ENCODE measurements around the gene TSPAN3. TPM values are rescaled to one million over a fixed set of nuclear protein-coding genes. Genes with fewer than 3 reads are reported as not detected.

The TSPAN3 gene
- total RNA-seq, 2 experiments from 2014 or later = 14.7 to 15.5 TPM

DNA sequence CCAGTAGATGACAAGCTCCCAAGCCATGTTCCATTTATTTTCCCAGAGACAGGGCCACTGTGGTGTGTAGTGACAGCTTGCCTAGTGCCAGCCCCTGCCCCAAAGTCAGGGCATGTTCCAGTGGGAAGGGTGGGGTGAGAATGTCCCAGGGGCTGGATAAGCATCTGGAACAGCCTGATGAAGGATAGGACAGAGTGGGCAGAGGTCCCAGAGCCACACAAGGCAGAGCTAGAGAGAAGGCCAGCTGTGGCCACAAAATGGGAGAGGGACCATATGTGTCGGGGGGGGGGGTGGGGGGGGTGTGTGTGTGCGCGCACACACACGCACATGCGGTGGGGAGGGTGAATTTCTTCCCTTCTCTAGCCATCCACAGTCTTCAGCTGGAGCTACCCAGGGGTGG lies 27.0 kb upstream of the TSPAN3 start:
- DNase-seq = no peak
- ATAC-seq (ENCODE audit: poor library complexity) = no peak
- H3K4me1 ChIP-seq (ENCODE audit: insufficient read depth, low read length) = no peaks in the 10 kb centered on the region
- no peaks in the 10 kb centered on the region for H3K36me3 ChIP-seq (ENCODE audit: insufficient read depth, low read length)
- H3K27ac ChIP-seq (ENCODE audit: low read depth in 1 of 2, low read length in 2 of 2) = no peak overlapping the region
- H3K36me3 Mint-ChIP-seq (ENCODE audit: low read depth) = no peaks in the 10 kb centered on the region
- H3K4me1 Mint-ChIP-seq (ENCODE audit: low read depth) = no peaks in the 10 kb centered on the region
- intact Hi-C loops (cut with DNase I, micrococcal nuclease) = no loop called here
- H3K27ac Mint-ChIP-seq = no peak overlapping the region
- no peak overlapping the region for H3K4me3 Mint-ChIP-seq
- peaks cover 0 to 3% of the 10 kb centered on the region in 2 experiments for H3K27me3 ChIP-seq (ENCODE audit: control insufficient read depth in 1 of 2, insufficient read depth in 2 of 2, low read length in 2 of 2)
- H3K4me3 ChIP-seq (ENCODE audit: low read length) = no peak overlapping the region
- POLR2A ChIA-PET = no interaction called here
- TF ChIP-seq CTCF (IDR thresholded peaks at IDR 0.05) = no peak
- H3K9me3 ChIP-seq (ENCODE audit: control insufficient read depth in 1 of 2, insufficient read depth in 1 of 2, low read length in 2 of 2) = no peaks in the 10 kb centered on the region
- CTCF ChIA-PET = no interaction called here
- H3K9me3 Mint-ChIP-seq = no peaks in the 10 kb centered on the region
- H3K27me3 Mint-ChIP-seq = no peaks in the 10 kb centered on the region

- Histone ChIP-seq H3K27me3 (ENCODE audit: control insufficient read depth in 1 of 2, insufficient read depth in 2 of 2, low read length in 2 of 2) (peaks cover 0 to 3% of the 10 kb centered on the region in 2 experiments), H3K4me1 (ENCODE audit: insufficient read depth, low read length) (no peaks in the 10 kb centered on the region), H3K36me3 (ENCODE audit: insufficient read depth, low read length) (no peaks in the 10 kb centered on the region), H3K27ac (ENCODE audit: low read depth in 1 of 2, low read length in 2 of 2) (no peak overlapping the region), H3K4me3 (ENCODE audit: low read length) (no peak overlapping the region), H3K9me3 (ENCODE audit: control insufficient read depth in 1 of 2, insufficient read depth in 1 of 2, low read length in 2 of 2) (no peaks in the 10 kb centered on the region)
- DNase-seq (no peak), ATAC-seq (ENCODE audit: poor library complexity) (no peak)
- H3K4me1 Mint-ChIP-seq (ENCODE audit: low read depth) = no peaks in the 10 kb centered on the region
- no peaks in the 10 kb centered on the region for H3K27me3 Mint-ChIP-seq
- intact Hi-C loops (cut with DNase I, micrococcal nuclease) = no loop called here
- TF ChIP-seq CTCF (IDR thresholded peaks at IDR 0.05) = no peak
- no peak overlapping the region for H3K27ac Mint-ChIP-seq
- no peaks in the 10 kb centered on the region for H3K36me3 Mint-ChIP-seq (ENCODE audit: low read depth)
- no peak overlapping the region for H3K4me3 Mint-ChIP-seq
- no peaks in the 10 kb centered on the region for H3K9me3 Mint-ChIP-seq
- ChIA-PET POLR2A (no interaction called here), CTCF (no interaction called here)
Observed at GRCh38 chr15:77097248-77097721, 26.4 kb upstream of the TSPAN3 start.

DNA sequence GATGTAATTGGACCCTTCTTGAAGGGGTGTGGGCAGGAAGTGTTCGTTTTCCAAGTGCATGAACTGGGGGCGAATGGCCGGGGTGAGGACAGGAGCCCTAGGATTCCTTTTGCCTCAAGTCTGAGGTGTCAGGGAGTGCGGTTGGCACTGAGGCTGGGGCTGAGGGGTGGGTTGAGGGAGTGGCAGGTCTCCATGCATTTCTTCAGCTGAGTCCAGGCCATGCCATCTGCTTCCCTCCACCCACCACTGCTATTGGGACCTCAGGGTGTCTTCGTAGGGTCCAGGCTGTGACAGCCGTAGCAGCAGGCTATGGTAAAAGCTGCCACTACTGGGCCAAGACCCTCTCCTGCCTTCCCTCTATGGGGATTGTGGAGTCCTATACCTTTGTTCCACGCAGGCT lies 25.6 kb upstream of the TSPAN3 start:
- no peak for TF ChIP-seq CTCF (IDR thresholded peaks at IDR 0.05)
- Histone ChIP-seq H3K27ac (ENCODE audit: low read depth in 1 of 2, low read length in 2 of 2) (no peak overlapping the region), H3K27me3 (ENCODE audit: control insufficient read depth in 1 of 2, insufficient read depth in 2 of 2, low read length in 2 of 2) (peaks cover 0 to 3% of the 10 kb centered on the region in 2 experiments), H3K36me3 (ENCODE audit: insufficient read depth, low read length) (no peaks in the 10 kb centered on the region), H3K4me1 (ENCODE audit: insufficient read depth, low read length) (no peaks in the 10 kb centered on the region), H3K4me3 (ENCODE audit: low read length) (no peak overlapping the region), H3K9me3 (ENCODE audit: control insufficient read depth in 1 of 2, insufficient read depth in 1 of 2, low read length in 2 of 2) (no peaks in the 10 kb centered on the region)
- H3K27ac Mint-ChIP-seq = no peak overlapping the region
- no peaks in the 10 kb centered on the region for H3K36me3 Mint-ChIP-seq (ENCODE audit: low read depth)
- H3K4me1 Mint-ChIP-seq (ENCODE audit: low read depth) = no peaks in the 10 kb centered on the region
- no peaks in the 10 kb centered on the region for H3K9me3 Mint-ChIP-seq
- ATAC-seq (ENCODE audit: poor library complexity) (no peak), DNase-seq (no peak)
- intact Hi-C loops (cut with DNase I, micrococcal nuclease) = no loop called here
- CTCF ChIA-PET = no interaction called here
- no peak overlapping the region for H3K4me3 Mint-ChIP-seq
- H3K27me3 Mint-ChIP-seq = no peaks in the 10 kb centered on the region
- POLR2A ChIA-PET = no interaction called here
